NOMO-1 treated with dmso at 0.1 percent for 144 hours (cell line): Measurements from ENCODE around the gene CCNG2.

Experiments used
- DNase-seq: peaks from one replicate; lab custom pipeline; 2025; ENCODE audit not compliant: unreplicated experiment; lab: John Stamatoyannopoulos, UW

CCNG2 gene

GRCh38 chr4:77146186-77147078 is 10.6 kb upstream of the CCNG2 start:
- no peak for DNase-seq

GRCh38 chr4:77147079-77147782 is 9.8 kb upstream of the CCNG2 start:
- no peak for DNase-seq

GRCh38 chr4:77148078-77148477 is 8.9 kb upstream of the CCNG2 start:
- no peak for DNase-seq

- DNase-seq = no peak
Measured at GRCh38 chr4:77149789-77150188, 7.2 kb upstream of the CCNG2 start.

GRCh38 chr4:77151241-77151640 is 5.8 kb upstream of the CCNG2 start:
- no peak for DNase-seq

GRCh38 chr4:77152421-77152820 is 4.6 kb upstream of the CCNG2 start:
- no peak for DNase-seq

GRCh38 chr4:77153006-77153405 is 4.0 kb upstream of the CCNG2 start:
- no peak for DNase-seq

- DNase-seq = no peak
Measured at GRCh38 chr4:77154065-77154464, 2.9 kb upstream of the CCNG2 start.

- DNase-seq = no peak
Measured at GRCh38 chr4:77154761-77155499, 2.1 kb upstream of the CCNG2 start.

GRCh38 chr4:77155631-77156452 is 1.2 kb upstream of the CCNG2 start:
- DNase-seq = no peak

- DNase-seq = peak; percentile 97
Measured at GRCh38 chr4:77156533-77156911, 485 bp upstream of the CCNG2 start.

- peak; percentile 63 for DNase-seq
Measured at GRCh38 chr4:77157859-77158486, 966 bp downstream of the CCNG2 start.

GRCh38 chr4:77158487-77158861 is 1.5 kb downstream of the CCNG2 start:
- no peak for DNase-seq

GRCh38 chr4:77159806-77160205 is 2.8 kb downstream of the CCNG2 start:
- no peak for DNase-seq

- DNase-seq = no peak
Measured at GRCh38 chr4:77163641-77164040, 6.6 kb downstream of the CCNG2 start.

GRCh38 chr4:77167173-77167572 is 10.2 kb downstream of the CCNG2 start:
- DNase-seq = no peak

- DNase-seq = no peak
Measured at GRCh38 chr4:77167866-77168265, 10.9 kb downstream of the CCNG2 start.

GRCh38 chr4:77169481-77169880 is 12.5 kb downstream of the CCNG2 start:
- no peak for DNase-seq

GRCh38 chr4:77170926-77171325 is 13.9 kb downstream of the CCNG2 start:
- DNase-seq = no peak

GRCh38 chr4:77172336-77172735 is 15.3 kb downstream of the CCNG2 start:
- DNase-seq = no peak
